ENCODE results near the gene ST6GALNAC6. TPM values are rescaled to one million over a fixed set of nuclear protein-coding genes. Genes with fewer than 3 reads are reported as not detected.

ST6GALNAC6 gene
- total and polyA plus RNA-seq, 2 donors (not counting 1 experiment from before 2014, with no cell fraction given): 68.0 to 126 TPM

DNA sequence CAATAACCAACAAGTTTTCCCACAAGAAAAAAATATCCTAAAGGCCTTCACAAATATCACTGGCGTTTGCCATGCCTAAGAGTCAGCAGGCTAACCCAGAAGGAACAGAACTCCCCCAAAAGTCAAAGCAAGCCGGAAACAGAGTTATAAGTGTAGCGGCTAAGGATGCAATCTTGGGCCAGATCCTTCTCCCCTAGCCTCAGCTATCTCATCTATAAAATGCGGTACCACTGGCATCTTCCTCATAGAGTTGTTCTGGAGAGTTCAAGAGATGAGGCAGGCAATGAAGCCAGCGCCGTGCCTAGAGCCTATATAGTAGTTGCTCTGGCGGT is 37.6 kb upstream of the ST6GALNAC6 start:
- peak overlapping the region; percentile 93 for H3K4me3 Mint-ChIP-seq
- H3K27me3 Mint-ChIP-seq: no peaks in the 10 kb centered on the region
- peaks cover 24 to 30% of the 10 kb centered on the region in 2 donors for H3K4me1 ChIP-seq (ENCODE audit: control insufficient read depth in 2 of 2, insufficient read depth in 2 of 2, low read length in 2 of 2)
- H3K27me3 ChIP-seq (replicated peaks in 1 of 4; ENCODE audit: control extremely low read depth in 1 of 4, control insufficient read depth in 3 of 4, insufficient read depth in 4 of 4, low read length in 3 of 4): no peaks in the 10 kb centered on the region
- H3K36me3 ChIP-seq (replicated peaks in 1 of 2; ENCODE audit: control extremely low read depth in 1 of 2, control insufficient read depth in 1 of 2, extremely low read depth in 1 of 2, insufficient read depth in 2 of 2, low read length in 1 of 2): peaks cover 0 to 18% of the 10 kb centered on the region in 2 experiments
- intact Hi-C loops (cut with micrococcal nuclease): loop anchor here (1.0 kb wide), 2 partner anchors 10 to 202 kb away; partner anchors contain the start of gene TOR2A
- H3K9ac ChIP-seq (ENCODE audit: low read length): peak overlapping the region; percentile 79
- peak overlapping the region; percentile 98 for H3K27ac Mint-ChIP-seq
- peaks cover 20% of the 10 kb centered on the region for H4K20me1 ChIP-seq (ENCODE audit: control insufficient read depth, insufficient read depth, low read length, poor library complexity, severe bottlenecking)
- TF ChIP-seq, protein P1, sequence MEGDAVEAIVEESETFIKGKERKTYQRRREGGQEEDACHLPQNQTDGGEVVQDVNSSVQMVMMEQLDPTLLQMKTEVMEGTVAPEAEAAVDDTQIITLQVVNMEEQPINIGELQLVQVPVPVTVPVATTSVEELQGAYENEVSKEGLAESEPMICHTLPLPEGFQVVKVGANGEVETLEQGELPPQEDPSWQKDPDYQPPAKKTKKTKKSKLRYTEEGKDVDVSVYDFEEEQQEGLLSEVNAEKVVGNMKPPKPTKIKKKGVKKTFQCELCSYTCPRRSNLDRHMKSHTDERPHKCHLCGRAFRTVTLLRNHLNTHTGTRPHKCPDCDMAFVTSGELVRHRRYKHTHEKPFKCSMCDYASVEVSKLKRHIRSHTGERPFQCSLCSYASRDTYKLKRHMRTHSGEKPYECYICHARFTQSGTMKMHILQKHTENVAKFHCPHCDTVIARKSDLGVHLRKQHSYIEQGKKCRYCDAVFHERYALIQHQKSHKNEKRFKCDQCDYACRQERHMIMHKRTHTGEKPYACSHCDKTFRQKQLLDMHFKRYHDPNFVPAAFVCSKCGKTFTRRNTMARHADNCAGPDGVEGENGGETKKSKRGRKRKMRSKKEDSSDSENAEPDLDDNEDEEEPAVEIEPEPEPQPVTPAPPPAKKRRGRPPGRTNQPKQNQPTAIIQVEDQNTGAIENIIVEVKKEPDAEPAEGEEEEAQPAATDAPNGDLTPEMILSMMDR (IDR thresholded peaks at IDR 0.05): no peak
- no peak for TF ChIP-seq EZH2 (IDR thresholded peaks at IDR 0.05; ENCODE audit: borderline replicate concordance, insufficient read depth, low read depth, low read length, poor library complexity, severe bottlenecking)
- peaks cover 41% of the 10 kb centered on the region for H3K79me2 ChIP-seq (ENCODE audit: control insufficient read depth, insufficient read depth, low read length)
- H3K9me3 ChIP-seq (ENCODE audit: control extremely low read depth in 1 of 3, control insufficient read depth in 2 of 3, insufficient read depth in 1 of 3, low read length in 2 of 3): peaks cover 0 to 4% (median 0%) of the 10 kb centered on the region in 3 donors
- peak overlapping the region; percentile 69 to 92 (median 79) for H3K4me3 ChIP-seq (ENCODE audit: control extremely low read depth in 1 of 5, extremely low read depth in 1 of 5, insufficient read depth in 1 of 5, low read depth in 2 of 5, low read length in 4 of 5)
- H3K4me2 ChIP-seq (replicated peaks; ENCODE audit: low read depth, low read length, poor library complexity, severe bottlenecking): peak overlapping the region; percentile 83
- CTCF ChIA-PET: interaction anchor here (1.7 kb wide), 1 partner anchor 180 kb away, joined by 5 read pairs; no protein-coding TSS in a partner anchor
- DNase-seq (no peak), ATAC-seq (ENCODE audit: low read depth) (no peak)
- POLR2A ChIA-PET: interaction anchor here (0.9 to 1.1 kb wide), 2 partner anchors 16 to 96 kb away, joined by 4 read pairs; no protein-coding TSS in a partner anchor
- H3K9me3 Mint-ChIP-seq (ENCODE audit: insufficient read depth): no peaks in the 10 kb centered on the region
- peak overlapping the region; percentile 75 to 86 for H3K27ac ChIP-seq (ENCODE audit: low read length in 2 of 2)
- whole genome bisulfite sequencing (ENCODE audit: insufficient coverage): 17% methylated on average over 6 of the region's 7 CpGs
- peak overlapping the region; percentile 85 for H2AFZ ChIP-seq (ENCODE audit: insufficient read depth, low read depth, low read length, poor library complexity, severe bottlenecking)
- peaks cover 39% of the 10 kb centered on the region for H3K4me1 Mint-ChIP-seq

GRCh38 chr9:127936347-127936852 is 37.0 kb upstream of the ST6GALNAC6 start:
- Mint-ChIP-seq H3K27me3 (no peaks in the 10 kb centered on the region), H3K4me3 (peak overlapping the region; percentile 93), H3K4me1 (peaks cover 42% of the 10 kb centered on the region), H3K27ac (peak overlapping the region; percentile 75), H3K9me3 (ENCODE audit: insufficient read depth) (no peaks in the 10 kb centered on the region)
- H3K9ac ChIP-seq (ENCODE audit: low read length): peak overlapping the region; percentile 79
- TF ChIP-seq, protein P1 (IDR thresholded peaks at IDR 0.05): no peak
- TF ChIP-seq EZH2 (IDR thresholded peaks at IDR 0.05; ENCODE audit: borderline replicate concordance, insufficient read depth, low read depth, low read length, poor library complexity, severe bottlenecking): no peak
- intact Hi-C loops (cut with micrococcal nuclease): no loop called here
- CTCF ChIA-PET: interaction anchor here (1.7 kb wide), 1 partner anchor 181 kb away, joined by 5 read pairs; no protein-coding TSS in a partner anchor
- peak overlapping the region in 2 of 5 experiments; percentile 81 to 92 for H3K4me3 ChIP-seq (ENCODE audit: control extremely low read depth in 1 of 5, extremely low read depth in 1 of 5, insufficient read depth in 1 of 5, low read depth in 2 of 5, low read length in 4 of 5)
- peaks cover 41% of the 10 kb centered on the region for H3K79me2 ChIP-seq (ENCODE audit: control insufficient read depth, insufficient read depth, low read length)
- H3K27me3 ChIP-seq (replicated peaks in 1 of 4; ENCODE audit: control extremely low read depth in 1 of 4, control insufficient read depth in 3 of 4, insufficient read depth in 4 of 4, low read length in 3 of 4): no peaks in the 10 kb centered on the region
- H4K20me1 ChIP-seq (ENCODE audit: control insufficient read depth, insufficient read depth, low read length, poor library complexity, severe bottlenecking): peaks cover 18% of the 10 kb centered on the region
- no peak for ATAC-seq (ENCODE audit: low read depth)
- H2AFZ ChIP-seq (ENCODE audit: insufficient read depth, low read depth, low read length, poor library complexity, severe bottlenecking): no peak overlapping the region
- POLR2A ChIA-PET: interaction anchor here (1.1 kb wide), 1 partner anchor 97 kb away, joined by 4 read pairs; no protein-coding TSS in a partner anchor
- peaks cover 0 to 12% of the 10 kb centered on the region in 2 experiments for H3K36me3 ChIP-seq (replicated peaks in 1 of 2; ENCODE audit: control extremely low read depth in 1 of 2, control insufficient read depth in 1 of 2, extremely low read depth in 1 of 2, insufficient read depth in 2 of 2, low read length in 1 of 2)
- DNase-seq: no peak
- peak overlapping the region; percentile 83 for H3K4me2 ChIP-seq (replicated peaks; ENCODE audit: low read depth, low read length, poor library complexity, severe bottlenecking)
- no peak overlapping the region for H3K27ac ChIP-seq (ENCODE audit: low read length in 2 of 2)
- peaks cover 0 to 4% (median 0%) of the 10 kb centered on the region in 3 donors for H3K9me3 ChIP-seq (ENCODE audit: control extremely low read depth in 1 of 3, control insufficient read depth in 2 of 3, insufficient read depth in 1 of 3, low read length in 2 of 3)
- 89% methylated on average over 10 of the region's 14 CpGs for WGBS (ENCODE audit: insufficient coverage)
- peaks cover 26 to 34% of the 10 kb centered on the region in 2 donors for H3K4me1 ChIP-seq (ENCODE audit: control insufficient read depth in 2 of 2, insufficient read depth in 2 of 2, low read length in 2 of 2)

All from B cell (primary cell).